NOMO-1 treated with DMSO at 0.1 percent for 48 hours (cell line): ENCODE data around the gene TP53I3.
"Not testable (repeated sequence)": the region's sequence is repeated elsewhere in the genome, so short reads cannot be mapped to it uniquely, and the experiment has no call there.

ENCODE experiments used
- DNase-seq: peaks from one replicate; lab custom pipeline; 2025; ENCODE audit not compliant: unreplicated experiment; lab: John Stamatoyannopoulos, UW

The TP53I3 gene

DNA sequence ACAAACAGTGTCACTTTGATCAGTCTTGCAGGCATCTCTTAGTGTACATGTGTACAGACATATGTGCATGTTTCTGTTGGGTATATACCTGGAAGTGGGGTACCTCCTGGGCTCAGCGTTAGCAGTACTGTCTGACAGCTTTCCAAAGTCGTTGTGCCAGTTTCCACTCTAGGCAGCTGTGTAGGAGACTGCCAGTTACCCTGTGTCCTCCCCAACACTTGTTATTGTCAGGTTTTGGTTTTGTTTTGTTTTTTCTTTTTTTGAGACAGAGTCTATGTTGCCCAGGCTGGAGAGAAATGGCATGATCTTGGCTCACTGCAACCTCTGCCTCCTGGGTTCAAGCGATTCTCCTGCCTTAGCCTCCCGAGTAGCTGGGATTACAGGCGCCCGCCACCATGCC, 28.9 kb downstream of the TP53I3 start:
- no peak for DNase-seq

DNA sequence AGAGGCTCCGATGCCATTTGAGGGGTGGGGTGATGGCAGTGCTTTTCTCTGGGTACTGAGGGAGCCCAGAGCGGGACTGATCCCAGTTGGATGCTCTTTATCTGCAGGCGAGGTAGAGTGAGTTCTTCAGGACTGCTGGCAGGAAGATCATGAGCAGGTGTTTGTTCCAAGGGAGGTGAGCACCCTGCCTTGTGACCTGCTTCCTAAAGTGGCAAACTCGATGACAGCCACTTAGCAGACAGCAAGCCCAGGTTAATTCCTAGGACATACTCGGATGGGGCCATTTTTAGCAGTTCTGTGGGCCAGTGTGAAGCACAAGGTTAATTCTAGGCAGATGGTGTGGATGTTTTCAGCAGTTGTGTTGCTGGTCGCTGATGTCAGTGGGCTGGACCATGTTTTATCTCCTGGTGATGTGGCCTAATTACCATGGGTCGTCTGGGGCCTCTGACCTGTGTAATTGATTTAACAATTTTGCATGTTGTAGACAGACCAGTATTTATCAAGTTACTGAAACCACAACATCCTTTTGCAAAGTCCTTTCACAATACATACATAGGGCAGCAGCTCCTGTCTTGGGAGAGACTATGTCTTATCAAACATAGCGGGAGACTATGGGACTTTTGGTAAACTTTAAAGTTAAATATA, 30.1 kb downstream of the TP53I3 start:
- no peak for DNase-seq

DNA sequence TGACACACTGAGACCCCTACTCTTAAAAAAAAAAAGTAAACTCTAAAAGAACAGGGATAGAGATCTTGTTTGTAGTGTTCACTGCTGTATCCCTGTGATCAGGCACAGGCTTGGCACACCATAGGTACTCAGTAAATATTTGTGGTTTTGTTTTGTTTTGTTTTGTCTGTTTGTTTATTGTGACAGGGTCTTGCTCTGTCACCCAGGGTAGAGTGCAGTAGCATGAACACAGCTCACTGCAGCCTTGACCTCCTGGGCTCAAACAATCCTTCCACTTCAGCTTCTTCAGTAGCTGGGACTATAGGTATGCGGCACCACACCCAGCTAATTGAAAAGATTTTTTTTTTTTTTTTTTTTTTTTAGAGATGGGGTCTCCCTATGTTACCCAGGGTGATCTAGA, 31.7 kb downstream of the TP53I3 start:
- no peak for DNase-seq

DNA sequence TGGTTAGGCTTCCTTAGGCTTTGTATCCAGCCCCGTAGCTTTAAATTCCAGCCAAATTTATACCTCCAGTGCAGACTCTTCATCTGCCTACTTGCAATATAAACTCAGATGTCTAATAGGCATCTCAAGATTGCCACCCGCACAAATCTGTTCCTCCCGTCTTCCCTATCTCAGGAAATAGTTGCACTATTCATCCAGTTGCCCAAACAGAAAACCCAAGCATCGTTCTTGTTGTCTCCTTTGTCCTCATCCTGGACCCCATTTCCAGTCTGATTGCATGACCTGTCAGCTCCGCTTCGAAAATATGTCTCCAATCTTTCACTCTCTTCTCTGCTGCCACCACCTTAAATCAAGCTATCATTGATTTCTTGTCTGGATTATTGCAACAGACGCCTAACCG, 32.8 kb downstream of the TP53I3 start:
- no peak for DNase-seq

DNA sequence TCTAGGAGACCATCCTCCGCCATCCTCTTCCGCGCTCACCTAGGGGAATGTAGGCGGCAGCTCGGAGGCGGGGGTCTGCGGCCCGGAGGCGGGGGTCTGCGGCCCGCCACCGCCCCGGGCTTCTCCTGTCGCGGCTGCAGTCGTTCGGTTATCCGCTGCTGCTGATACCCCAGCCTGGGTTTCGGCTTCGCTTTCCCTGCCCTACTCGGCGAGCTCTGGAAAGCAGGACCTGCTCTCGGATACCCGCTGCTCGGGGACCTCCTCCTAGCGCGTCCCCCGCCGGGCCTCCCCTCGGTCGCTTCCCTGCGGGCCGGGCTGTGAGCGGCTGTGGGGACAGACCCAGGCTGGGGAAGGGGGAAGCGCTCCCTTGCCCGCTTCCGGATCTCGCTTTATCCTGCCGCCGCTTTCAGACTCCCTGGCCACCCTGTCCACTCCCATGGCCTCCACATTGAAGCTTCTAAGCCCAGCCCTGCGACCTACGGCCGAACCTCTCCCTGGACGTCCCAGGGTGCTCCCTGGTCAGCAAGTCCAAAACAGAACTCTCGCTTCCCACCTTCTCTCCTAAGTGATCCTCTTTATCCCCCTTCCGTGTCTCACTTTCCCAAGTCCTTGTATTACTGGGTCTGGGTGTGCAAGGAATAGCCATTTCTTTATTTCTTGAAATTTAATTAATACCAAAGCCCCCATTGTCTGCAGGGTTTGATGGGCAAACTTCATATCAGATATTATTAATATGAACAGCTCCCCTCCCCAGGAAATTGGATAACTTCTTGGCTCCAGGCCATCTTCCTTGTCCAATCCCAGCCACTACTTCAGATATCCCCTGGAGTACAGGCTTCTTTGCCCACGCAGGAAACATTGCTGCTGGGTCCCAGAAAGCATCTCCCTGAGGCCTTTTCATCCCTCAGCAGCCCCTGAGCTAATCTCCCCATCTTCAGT, 34.3 kb downstream of the TP53I3 start:
- no peak for DNase-seq

DNA sequence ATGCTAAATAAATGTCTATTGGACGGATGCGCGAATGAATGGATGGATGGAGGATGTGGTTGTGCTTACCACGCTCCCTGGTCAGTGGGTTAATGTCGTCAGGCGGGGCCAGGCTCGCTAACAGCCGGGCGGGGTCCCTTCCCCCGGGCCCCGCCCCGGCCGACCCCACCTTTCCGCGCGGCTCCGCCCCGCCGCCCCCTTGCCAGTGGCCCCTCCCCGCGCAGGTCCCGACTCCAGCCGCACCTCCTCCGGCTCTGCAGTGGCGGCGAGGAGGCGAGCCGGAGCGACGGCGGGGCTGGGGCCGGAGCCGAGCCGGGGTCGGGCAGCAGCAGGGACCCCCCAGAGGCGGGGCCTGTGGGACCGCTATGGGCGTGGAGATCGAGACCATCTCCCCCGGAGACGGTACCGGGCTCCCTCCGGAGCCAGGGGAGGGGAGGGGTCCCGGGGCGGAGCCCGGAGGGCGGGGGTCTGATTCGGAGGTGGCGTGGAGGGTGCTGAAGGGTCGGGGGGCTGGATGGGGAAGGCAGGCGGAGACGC, 35.1 kb downstream of the TP53I3 start, which contains the start of gene FKBP1B:
Gene FKBP1B, plus strand, starts transcription at position 257 of the 537 bp plus-strand sequence. Its CDS starts 109 bp downstream, at position 366.
- DNase-seq: no peak

DNA sequence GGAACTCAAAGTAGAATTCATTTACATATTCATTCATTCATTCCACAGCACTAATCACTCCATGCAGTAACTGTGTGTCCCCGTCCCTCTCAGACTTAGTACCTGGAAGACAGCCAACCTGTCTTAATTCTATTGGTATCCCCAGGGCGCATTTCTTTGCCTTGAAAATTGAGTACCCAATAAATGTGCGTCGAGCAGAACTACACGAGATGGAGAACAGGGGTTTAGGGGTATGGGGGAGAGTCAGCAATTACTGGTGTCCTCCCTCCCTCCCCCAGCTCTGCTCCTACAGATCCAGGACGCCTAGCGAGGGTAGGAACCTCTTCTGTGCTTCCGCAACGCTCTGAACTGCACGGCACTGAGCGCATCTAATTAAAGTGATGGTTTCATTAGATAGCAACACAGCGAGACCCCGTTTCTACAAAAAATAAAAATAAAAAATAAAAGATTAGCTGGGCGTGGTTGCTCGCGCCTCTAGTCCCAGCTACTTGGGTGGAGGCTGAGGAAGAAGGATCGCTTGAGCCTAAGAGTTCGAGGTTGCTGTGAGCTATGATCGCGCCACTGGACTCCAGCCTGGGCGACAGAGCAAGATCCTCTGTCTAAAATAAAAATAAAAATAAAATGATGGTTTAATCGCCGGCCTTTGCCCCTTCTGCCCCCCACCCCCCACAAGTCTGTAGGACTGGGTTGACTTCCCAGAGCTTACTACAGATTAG, 35.7 kb downstream of the TP53I3 start:
- DNase-seq: no peak

DNA sequence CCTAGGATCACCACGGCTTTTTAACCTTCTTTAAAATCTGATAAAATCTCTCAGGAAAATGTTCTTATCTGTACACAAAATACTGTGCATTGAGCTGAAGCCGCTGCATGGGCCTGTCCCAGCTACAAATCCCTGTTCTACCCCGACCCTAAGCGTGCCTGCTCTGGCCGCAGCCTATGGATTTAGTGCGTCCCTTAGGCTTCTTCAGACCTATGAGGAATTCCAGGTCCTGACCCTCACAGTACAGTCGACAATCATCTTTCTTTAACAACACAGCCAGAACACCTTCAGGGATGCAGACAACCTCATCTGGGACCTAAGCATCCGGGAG, 37.0 kb downstream of the TP53I3 start:
- no peak for DNase-seq

DNA sequence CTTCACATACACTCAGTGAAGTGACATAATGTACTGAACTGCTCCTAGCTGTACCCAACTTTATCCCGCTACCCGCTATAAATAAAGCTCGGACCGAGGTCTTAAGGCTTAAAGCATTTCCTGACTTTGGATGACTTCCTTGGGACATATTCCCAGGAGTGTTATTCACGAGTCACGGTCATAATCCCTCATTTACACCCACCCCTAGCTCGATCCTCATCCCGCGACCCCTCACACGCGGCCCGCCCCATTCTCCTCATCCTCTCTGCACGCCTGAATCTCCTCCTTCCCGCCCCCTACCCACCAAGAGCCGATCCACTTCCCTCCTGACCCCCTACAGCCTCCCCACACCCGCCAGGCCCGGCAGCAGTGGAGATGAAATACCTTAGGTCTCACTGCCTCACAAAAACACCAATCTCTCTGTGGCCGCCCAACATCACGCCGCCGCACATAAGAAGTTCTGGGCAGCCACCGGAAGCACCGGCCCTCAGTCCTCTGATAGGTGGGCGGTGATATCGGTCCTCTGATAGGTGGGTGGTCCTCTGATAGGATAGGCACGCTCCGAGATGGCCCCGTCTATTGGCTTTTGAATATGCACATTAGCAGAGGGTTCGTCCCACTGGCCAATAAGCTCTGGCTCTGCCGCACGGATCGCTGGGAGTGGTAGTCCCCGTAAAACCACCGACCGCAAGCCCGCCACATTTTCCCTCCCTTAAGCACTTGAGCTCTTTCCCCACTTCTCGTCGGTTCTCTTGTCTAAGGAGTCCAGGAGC, 37.5 kb downstream of the TP53I3 start, which contains the start of gene WDCP:
Gene WDCP, minus strand, starts transcription at position 462 of the 773 bp plus-strand sequence. CDS start 7,897 bp downstream, outside the sequence.
- peak; percentile 100 for DNase-seq

DNA sequence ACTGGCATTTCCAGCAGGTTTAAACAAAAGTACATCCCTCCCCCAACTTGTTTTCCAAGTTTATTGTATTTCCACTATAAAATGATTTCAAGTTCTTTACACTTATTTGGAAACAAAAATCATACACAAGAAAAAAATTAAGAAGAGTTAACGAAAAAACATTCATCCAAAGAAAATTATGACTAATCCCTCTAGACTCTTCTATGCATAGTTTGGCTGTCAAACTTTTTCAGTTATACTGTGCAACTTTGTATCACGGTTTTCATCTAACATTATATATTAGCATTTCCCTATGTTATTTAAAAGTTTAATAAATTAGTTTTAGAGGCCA, 38.1 kb downstream of the TP53I3 start:
- DNase-seq: no peak

DNA sequence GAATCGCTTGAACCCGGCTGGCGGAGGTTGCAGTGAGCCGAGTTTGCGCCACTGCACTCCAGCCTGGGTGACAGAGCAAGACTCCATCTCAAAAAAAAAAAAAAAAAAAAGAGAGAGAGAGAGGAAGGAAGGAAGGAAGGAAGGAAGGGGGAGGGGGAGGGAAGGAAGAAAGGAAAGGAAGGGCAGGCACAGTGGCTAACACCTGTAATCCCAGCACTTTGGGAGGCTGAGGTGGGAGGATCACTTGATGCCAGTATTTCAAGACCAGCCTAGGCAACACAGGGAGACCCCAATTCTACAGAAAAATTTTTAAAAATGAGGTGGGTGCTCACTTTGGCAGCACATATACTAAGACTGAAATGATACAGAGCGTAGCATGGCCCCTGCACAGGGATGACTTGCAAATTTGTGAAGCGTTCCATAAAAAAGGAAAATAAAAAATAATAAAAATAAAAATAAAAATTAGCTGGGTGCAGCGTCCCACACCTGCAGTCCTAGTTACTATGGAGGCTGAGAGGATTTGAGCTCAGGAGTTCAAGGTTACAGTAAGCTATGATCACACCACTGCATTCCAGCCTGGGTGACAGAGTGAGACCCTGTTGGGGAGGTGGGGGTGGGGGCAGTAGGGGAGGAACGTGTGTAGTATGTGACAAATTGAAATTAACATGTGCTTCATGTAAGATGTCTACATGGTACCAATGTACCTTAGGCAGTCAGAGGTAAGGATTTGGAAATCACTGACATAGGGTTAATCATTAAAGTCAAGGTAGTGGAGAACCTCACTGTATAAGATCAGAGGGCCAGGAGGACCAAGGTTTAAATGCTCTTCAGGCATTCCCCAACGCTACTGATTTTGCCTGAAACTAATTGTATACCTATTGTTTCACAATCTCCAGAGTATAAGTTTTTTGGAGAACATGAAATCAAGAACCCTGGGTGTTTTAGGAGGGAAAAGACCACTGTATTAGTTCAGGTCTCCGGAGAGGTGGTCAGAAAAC, 38.8 kb downstream of the TP53I3 start:
- DNase-seq: no peak

DNA sequence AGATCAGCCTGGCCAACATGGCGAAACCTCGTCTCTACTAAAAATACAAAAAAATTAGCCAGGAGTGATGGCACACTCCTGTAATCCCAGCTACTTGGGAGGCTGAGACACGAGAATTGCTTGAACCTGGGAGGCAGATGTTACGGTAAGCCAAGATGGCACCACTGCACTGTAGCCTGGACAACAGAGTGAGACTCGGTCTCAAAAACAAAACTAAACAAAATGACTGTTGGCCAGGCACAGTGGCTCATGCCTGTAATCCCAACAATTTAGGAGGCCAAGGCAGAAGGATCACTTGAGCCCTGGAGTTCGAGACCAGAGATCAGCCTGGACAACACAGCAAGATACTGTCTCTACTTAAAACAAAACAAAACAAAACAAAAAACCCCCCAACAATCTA, 41.5 kb downstream of the TP53I3 start:
- not testable (repeated sequence) for DNase-seq

DNA sequence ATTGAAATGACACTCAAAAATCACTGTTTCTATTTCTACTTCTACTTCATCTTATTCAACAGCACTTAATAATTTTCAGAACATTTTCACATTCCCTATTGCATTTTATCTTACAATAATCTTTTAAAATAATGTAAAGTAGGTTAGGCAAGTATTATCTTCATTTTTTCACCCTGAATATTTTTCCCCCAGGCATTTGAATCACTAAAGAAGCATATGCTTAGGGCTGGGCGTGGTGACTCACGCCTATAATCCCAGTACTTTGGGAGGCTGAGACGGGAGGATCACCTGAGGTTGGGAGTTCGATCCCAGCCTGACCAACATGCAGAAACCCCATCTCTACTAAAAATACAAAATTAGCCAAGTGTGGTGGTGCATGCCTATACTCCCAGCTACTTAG, 44.1 kb downstream of the TP53I3 start:
- DNase-seq: no peak

DNA sequence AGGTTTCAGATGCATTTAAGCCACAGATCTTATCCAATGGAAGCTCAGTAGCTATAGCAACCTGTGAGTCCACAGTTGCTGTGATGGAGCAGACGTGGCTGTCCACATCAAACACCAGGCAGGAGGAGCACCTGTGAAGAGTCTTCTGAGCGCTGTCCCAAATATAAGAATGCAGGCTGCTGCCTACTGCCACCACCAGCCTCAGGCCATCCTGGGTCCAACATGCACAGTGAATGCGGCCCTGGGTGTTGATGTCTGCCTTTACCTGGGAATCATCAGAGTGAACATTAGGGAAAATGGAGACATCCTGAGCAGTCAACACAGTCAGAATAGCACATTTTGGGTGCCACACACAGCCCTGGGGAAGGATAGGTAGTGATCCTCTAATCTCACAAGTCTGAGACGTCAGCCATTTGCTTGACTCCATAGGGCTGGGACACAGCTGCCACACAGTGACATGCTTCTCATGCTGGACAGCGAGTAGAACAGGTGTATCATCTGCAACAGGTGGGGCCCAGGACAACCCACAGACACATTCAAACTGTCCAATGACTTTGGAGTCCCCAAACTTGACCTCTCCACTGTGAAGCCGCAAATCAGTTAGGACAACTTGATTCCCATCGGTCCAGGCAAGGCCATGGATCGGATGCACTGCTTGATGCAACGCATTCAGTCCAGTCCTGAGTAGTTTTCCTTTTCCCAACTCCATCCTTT, 45.7 kb downstream of the TP53I3 start:
- DNase-seq: no peak
